Adrenal gland (tissue), 5 donors: Measurements from ENCODE around the gene AP2A1.
"Not testable (repeated sequence)": the region's sequence is repeated elsewhere in the genome, so short reads cannot be mapped to it uniquely, and the experiment has no call there.

Experiments
- POLR2A ChIP-seq, 2 donors: fragments of 450-650 bp; IDR thresholded peaks; one replicate each; pipeline ENCODE4 v1.6.1; 2017; ENCODE audit warnings: antibody characterized with exemption in 2 of 2, mild to moderate bottlenecking in 2 of 2, moderate library complexity in 1 of 2
- TF ChIP-seq, protein P1 (sequence below), 6 experiments: fragments of 450-650 bp in 4 of 6; fragments of 200-600 bp in 2 of 6; sonication (generic) in 1 of 6; IDR thresholded peaks; 1 replicate in 5 of 6; 2 replicates in 1 of 6; pipeline versions ENCODE4 v1.5.1 to v1.8.0; 2016 to 2021; ENCODE audit warnings: antibody characterized with exemption in 6 of 6, mild to moderate bottlenecking in 2 of 6, moderate library complexity in 1 of 6
- donor health status: DM: no; HTN: no; CAD: no.

GRCh38 chr19:49819452-49820115, 52.8 kb downstream of the AP2A1 start:
- TF ChIP-seq, protein P1, sequence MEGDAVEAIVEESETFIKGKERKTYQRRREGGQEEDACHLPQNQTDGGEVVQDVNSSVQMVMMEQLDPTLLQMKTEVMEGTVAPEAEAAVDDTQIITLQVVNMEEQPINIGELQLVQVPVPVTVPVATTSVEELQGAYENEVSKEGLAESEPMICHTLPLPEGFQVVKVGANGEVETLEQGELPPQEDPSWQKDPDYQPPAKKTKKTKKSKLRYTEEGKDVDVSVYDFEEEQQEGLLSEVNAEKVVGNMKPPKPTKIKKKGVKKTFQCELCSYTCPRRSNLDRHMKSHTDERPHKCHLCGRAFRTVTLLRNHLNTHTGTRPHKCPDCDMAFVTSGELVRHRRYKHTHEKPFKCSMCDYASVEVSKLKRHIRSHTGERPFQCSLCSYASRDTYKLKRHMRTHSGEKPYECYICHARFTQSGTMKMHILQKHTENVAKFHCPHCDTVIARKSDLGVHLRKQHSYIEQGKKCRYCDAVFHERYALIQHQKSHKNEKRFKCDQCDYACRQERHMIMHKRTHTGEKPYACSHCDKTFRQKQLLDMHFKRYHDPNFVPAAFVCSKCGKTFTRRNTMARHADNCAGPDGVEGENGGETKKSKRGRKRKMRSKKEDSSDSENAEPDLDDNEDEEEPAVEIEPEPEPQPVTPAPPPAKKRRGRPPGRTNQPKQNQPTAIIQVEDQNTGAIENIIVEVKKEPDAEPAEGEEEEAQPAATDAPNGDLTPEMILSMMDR (IDR thresholded peaks at IDR 0.05): not testable (repeated sequence)
- not testable (repeated sequence) for TF ChIP-seq POLR2A (IDR thresholded peaks at IDR 0.05)
